Mammary epithelial cell (primary cell): ENCODE measurements around the gene GGT1.
"Not testable (repeated sequence)": the region's sequence is repeated elsewhere in the genome, so short reads cannot be mapped to it uniquely, and the experiment has no call there.

Source experiments
- EZH2 ChIP-seq: IDR thresholded peaks from 2 replicates; pipeline ENCODE4 v1.6.1; 2012; ENCODE audit warnings: low read length, inconsistent platforms, borderline replicate concordance
- TF ChIP-seq, protein P1 (sequence below), 2 donors: IDR thresholded peaks in 1 of 2; conservative IDR thresholded peaks in 1 of 2; 2 replicates each; pipeline ENCODE4 v1.5.1; 2011 to 2012; ENCODE audit warnings: inconsistent platforms in 2 of 2, low read length in 2 of 2, mild to moderate bottlenecking in 2 of 2, control low read depth in 1 of 2, low read depth in 1 of 2; ENCODE audit not compliant: insufficient read depth in 1 of 2; ENCODE audit errors: extremely low read depth in 1 of 2

DNA sequence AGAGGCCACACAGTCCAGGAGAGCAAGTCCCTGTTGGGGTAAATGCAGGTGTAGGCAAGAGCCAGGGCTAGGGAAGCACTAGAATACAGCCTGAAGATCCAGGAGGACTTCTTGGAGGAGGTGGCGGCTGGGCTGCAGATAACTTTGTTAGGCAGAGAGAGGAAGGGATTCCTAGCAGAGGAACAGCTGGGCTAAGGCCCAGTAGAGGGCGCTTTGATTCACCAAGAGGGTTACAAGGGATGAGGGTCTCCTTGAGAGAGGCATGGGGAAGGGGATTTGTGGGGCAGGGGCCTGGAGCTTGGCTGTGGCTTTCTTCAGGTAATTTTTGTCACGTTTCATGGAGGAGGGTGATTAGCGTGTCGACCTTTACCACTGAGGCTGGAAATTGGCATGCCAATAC is 18.3 kb downstream of the GGT1 start:
- TF ChIP-seq, protein P1, sequence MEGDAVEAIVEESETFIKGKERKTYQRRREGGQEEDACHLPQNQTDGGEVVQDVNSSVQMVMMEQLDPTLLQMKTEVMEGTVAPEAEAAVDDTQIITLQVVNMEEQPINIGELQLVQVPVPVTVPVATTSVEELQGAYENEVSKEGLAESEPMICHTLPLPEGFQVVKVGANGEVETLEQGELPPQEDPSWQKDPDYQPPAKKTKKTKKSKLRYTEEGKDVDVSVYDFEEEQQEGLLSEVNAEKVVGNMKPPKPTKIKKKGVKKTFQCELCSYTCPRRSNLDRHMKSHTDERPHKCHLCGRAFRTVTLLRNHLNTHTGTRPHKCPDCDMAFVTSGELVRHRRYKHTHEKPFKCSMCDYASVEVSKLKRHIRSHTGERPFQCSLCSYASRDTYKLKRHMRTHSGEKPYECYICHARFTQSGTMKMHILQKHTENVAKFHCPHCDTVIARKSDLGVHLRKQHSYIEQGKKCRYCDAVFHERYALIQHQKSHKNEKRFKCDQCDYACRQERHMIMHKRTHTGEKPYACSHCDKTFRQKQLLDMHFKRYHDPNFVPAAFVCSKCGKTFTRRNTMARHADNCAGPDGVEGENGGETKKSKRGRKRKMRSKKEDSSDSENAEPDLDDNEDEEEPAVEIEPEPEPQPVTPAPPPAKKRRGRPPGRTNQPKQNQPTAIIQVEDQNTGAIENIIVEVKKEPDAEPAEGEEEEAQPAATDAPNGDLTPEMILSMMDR (conservative IDR thresholded peaks at IDR 0.05 in 1 of 2, IDR thresholded peaks at IDR 0.05 in 1 of 2; ENCODE audit: extremely low read depth in 1 of 2, insufficient read depth in 1 of 2, low read depth in 1 of 2, low read length in 2 of 2): not testable (repeated sequence)
- not testable (repeated sequence) for TF ChIP-seq EZH2
